HEK293 (cell line): Measurements from ENCODE around the gene RGS6.
"Not testable (repeated sequence)": the region's sequence is repeated elsewhere in the genome, so short reads cannot be mapped to it uniquely, and the experiment has no call there.

ENCODE experiments used
- CTCF ChIP-seq: fragments of 450-650 bp; formaldehyde crosslinking; IDR thresholded peaks from 2 replicates; pipeline ENCODE4 v1.5.1; 2016; ENCODE audit warnings: missing biosample characterization, missing genetic modification characterization
- EGR2 ChIP-seq: fragments of 450-650 bp; formaldehyde crosslinking; IDR thresholded peaks from 2 replicates; pipeline ENCODE4 v1.5.1; 2016; ENCODE audit warnings: low read depth, missing biosample characterization, missing genetic modification characterization
- YY1 ChIP-seq: fragments of 450-650 bp; formaldehyde crosslinking; IDR thresholded peaks from 2 replicates; pipeline ENCODE4 v1.5.1; 2018; ENCODE audit warnings: missing biosample characterization, missing genetic modification characterization
- ZBTB7A ChIP-seq: fragments of 450-650 bp; formaldehyde crosslinking; IDR thresholded peaks from 2 replicates; pipeline ENCODE4 v1.5.1; 2016; ENCODE audit warnings: low read depth, missing biosample characterization, missing genetic modification characterization
- ZNF302 ChIP-seq: fragments of 450-650 bp; formaldehyde crosslinking; IDR thresholded peaks from 2 replicates; pipeline ENCODE4 v1.5.1; 2016; ENCODE audit warnings: missing biosample characterization, missing genetic modification characterization, low read depth
- ZNF350 ChIP-seq: fragments of 450-650 bp; formaldehyde crosslinking; IDR thresholded peaks from 2 replicates; pipeline ENCODE4 v1.5.0; 2017; ENCODE audit warnings: missing biosample characterization, mild to moderate bottlenecking, missing genetic modification characterization
- ZNF530 ChIP-seq: fragments of 450-650 bp; formaldehyde crosslinking; IDR thresholded peaks from 2 replicates; pipeline ENCODE4 v1.5.1; 2016; ENCODE audit warnings: low read depth, missing biosample characterization, missing genetic modification characterization
- ZNF843 ChIP-seq: fragments of 450-650 bp; formaldehyde crosslinking; IDR thresholded peaks from 2 replicates; pipeline ENCODE4 v1.5.1; 2016; ENCODE audit warnings: missing biosample characterization, missing genetic modification characterization
- ZSCAN5A ChIP-seq: fragments of 450-650 bp; formaldehyde crosslinking; IDR thresholded peaks from 2 replicates; pipeline ENCODE4 v1.5.1; 2016; ENCODE audit warnings: missing biosample characterization, missing genetic modification characterization

- not testable (repeated sequence) for TF ChIP-seq EGR2; CTCF (tag by site-specific recombination); ZNF302 (tag by site-specific recombination); ZBTB7A (tag by site-specific recombination); ZNF530; ZSCAN5A (tag by site-specific recombination); ZNF350 (tag by site-specific recombination); YY1; ZNF843
Measured at GRCh38 chr14:71887802-71888201, 44.4 kb upstream of the RGS6 start.
